NCI-H128 (cell line): ENCODE results near the gene TIMM44.
A peak's percentile ranks its signal among the peaks of the same experiment; 100 is the strongest.
"Not testable (repeated sequence)": the region's sequence is repeated elsewhere in the genome, so short reads cannot be mapped to it uniquely, and the experiment has no call there.

Experiments
- DNase-seq: peaks from one replicate; lab custom pipeline; 2025; ENCODE audit not compliant: unreplicated experiment; lab: John Stamatoyannopoulos, UW

TIMM44 gene

DNA sequence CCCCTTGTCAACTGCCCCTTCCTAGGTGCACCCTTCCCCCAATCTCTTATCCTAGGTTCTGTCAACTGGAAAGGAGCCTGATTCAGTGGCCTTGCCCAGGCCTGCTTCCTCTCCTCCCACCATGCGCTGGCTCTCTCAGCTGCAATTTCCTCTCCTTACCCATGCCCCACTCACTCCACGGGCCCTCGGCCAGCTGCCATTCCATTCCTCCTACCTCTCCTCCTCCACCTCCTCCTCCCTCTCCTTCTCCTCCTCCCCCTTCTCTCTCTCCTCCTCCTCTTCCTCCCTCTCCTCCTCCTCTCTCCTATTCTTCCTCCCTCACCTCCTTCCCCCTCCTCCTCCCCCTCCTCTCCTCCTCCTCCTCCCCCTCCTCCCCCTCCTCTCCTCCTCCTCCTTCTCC lies 9.6 kb upstream of the TIMM44 start:
- no peak for DNase-seq

DNA sequence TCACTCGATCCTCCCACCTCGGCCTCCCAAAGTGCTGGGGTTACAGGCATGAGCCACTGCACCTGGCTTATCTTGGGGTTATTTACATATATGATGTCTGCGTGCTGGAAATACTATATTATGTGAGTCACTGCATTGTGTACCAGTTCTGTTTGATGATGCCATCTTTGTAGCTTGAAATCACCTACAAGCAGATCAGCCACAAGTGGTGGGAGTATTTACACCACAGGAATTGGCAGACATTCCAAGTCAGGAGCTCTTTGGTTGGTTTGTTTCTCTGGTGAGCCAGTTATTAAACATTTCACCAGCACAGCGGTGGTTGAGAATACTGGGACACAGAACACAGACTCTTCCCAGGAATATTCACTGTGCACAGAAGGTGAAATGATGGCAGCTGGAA lies 4.5 kb upstream of the TIMM44 start:
- DNase-seq = no peak

DNA sequence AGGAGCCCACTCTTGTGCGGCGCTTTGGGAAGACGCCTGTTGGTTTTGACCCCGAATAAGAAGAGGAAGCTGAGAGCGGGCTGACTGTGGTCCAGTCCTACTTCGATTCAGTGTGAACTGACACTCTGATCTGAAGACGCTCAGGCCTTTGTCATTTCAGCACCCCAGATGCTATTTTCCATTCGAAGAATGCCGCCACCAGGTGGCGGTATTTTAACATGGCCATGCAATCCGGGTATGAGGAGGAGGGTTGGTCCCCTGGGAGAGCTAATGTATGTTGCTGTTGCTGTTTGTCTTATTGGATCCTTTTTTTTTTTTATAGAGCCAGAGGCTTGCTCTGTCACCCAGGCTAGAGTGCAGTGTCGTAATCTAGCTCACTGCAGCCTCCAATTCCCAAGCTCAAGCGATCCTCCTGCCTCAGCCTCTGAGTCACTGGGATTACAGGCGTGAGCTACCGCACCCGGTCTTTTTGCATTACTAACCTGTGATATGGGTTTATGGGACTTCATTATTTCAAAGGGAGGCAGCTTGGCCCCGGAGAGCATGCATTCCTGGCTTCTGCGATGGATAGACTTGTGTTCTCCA lies 803 bp upstream of the TIMM44 start:
- peak; percentile 89 for DNase-seq

DNA sequence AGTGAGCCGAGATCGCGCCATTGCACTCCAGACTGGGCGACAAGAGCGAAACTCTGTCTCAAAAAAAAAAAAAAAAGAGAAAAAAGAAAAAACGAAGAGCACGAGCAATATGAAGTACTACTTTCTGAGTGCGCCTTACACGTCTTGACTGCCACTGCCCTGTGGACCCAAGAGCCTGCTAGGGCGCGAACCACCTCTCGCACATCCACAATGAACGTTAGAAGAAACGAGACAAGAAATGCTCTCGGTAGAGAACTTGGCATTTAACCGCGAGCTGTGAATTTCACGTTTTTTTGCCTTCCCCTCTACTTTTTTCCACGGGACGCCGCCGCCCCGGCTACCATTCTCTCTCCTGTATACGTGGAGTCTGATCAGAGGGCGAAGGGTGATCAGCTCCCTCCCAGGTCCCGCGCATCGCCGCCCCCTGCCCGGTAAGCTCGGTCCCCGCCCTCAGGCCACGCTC lies 454 bp downstream of the TIMM44 start:
- no peak for DNase-seq

DNA sequence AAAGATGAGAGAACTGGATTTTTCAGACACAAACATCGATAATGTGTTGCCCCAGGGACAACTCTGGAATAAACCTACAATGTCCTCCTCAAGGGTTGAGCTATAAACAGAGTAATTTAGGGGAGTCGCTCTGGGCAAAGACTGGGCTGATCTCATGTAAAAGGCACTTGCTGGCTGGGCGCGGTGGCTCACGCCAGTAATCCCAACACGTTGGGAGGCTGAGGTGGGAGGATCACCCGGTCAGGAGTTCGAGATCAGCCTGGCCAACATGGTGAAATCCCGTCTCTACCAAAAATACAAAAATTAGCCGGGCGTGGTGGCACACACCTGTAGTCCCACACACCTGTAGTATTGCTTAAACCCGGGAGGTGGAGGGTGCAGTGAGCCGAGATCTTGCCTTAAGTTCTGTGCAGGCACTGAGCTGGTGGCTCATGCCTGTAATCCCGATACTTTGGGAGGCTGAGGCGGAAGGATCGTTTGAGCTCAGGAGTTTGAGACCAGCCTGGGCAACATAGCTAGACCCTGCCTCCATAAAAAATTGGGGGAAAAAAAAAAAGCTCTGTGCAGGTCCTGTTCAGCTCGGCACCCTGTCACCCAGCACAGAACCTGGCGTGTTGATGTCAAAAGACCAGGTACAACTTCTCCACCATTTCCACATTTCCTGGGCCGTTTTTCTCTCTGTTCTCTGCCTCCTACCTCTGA lies 1.4 kb downstream of the TIMM44 start:
- DNase-seq = no peak

DNA sequence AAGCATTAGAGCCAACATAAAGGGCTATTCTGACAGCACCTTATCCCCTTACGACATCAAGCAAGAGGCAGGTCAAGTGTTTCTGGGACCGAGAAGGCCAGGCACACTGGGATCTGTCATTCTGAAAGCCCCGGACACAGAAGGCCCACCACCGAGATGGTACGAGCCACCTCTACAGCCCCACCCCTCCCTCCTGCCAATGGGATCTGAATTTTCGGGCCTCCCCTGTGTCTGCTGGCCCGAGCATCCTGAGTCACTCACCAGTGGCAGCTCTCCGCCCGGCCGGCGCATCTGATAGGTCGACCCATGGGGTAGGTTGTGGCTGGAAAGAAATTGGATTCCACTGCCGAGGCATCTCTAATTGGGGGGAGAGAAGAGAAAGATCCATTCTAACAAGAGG lies 2.6 kb downstream of the TIMM44 start:
- DNase-seq = no peak

DNA sequence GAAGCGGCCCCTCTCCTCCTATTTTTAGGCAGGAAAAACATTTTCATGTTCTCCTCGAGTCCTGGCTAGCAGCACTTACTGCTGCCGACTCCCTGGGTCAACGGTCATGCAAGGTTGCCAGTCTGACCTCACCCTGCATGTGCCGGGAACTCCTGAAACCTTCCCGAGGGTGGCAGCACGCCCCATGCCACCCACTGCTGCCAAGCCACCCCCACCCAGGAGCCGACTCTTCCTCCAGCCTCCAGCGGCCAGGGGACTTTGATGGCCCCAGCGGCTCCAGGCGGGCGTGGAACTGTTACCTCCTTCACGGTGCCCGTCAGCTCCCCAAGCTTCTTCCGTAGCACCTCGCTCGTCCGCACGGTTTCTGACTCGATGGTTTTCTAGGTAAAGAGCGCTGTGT lies 8.7 kb downstream of the TIMM44 start:
- no peak for DNase-seq

DNA sequence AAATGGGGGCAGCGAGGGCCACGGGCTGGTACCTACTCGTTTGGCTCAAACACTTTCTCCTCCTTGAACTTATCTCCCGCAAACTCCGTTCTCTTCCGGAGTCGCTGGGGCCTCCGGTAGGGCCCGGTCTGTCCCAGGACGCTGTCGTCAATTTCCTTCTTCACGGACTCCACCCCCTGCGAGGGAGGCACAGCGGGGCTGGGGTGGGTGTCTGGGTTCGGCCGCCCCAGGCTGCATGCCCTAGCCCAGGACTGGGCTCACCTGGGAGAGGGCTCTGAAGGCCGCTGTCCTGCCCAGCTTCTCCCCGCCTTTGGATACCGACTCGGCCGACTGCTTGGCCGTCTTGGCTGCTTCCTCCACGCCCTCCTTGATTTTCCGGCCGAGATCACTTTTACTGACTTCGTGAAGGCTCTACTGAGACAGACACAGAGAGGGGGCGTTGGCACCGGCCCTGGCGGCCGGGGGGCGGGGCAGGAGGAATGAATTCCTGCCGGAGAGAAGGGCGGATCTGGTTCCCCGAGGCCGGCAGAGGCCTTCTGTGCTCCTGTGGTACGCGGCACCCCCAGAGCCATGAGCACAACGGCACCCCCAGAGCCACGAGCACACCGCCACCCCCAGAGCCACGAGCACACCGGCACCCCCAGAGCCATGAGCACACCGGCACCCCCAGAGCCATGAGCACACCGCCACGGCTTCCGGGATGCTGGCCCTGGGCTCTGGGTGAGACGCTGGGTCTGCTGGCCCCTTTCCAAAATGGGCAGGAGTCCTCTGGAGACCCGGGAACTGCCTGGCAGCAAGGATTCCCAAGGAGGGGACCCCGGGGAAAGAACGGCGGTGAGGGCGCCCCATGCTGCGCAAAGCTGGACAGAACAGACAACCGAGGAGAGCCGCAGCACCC lies 9.4 kb downstream of the TIMM44 start:
- no peak for DNase-seq

DNA sequence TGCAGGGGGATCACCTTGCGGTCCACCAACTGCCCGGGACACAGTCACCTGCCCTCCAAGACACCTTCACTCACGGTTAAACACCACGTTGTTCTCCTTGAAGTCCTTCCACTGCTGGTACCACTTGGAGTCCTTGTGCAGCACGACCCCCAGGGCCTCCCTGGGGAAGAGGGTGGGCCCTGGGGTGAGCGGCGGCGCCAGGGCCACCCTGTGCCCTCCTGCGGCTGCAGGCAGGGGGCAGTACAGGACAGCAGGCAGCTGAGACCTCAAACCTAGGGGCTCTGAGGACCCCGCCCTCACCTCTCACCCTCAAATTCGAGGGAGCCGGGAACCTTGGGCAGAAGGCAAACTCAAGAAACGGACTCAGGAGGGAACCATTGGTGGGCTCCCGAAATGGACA lies 10.1 kb downstream of the TIMM44 start:
- DNase-seq = no peak

DNA sequence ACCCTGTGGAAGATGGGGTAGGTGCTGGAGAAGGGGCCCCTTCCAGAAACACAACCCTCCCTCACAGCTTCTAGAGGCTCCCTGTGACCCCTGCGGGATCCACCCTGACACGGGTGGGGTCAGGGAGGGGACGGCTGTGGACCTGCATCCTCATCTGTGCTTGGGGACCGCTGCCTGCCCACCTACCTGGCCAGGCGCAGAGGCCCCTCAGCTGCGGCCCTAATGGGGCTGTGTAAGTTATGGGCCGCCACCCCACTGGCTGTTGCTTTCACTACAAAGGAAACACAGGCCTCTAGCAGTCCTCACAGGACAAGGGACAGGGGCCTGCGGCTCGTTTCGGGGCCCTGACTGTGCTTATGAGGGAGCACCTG lies 10.6 kb downstream of the TIMM44 start:
- DNase-seq = no peak

DNA sequence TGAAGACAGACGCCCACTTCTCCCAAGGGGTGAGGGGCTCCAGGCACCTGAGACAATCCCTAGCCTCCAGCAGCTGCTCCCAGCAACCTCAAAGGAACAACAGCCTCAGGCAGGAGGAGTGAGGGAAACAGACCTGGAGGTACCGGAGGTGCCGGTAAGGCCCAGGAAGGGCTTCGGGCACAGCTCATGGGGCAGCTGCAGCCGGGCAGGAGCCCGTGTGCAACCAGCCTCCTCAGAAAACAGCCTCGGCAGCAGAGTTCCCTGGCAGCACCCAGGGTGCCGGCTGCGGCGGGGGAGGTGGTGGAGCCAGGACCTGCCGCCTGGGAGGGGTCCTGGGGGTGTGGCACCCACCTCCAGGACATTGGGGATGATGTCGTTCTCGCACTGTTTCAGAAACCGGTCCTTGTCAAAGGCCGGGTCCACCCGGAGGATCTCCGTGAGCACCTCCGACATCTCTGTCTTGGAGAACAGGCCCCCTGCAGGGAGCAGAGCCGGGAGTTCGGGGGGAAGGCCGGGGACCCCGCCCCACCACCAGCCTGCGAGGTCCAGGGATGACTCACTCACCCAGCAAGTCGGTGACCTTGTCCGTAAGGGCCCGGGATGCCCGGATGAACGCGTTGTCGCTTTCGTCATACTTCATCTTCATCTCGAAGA lies 11.1 kb downstream of the TIMM44 start:
- no peak for DNase-seq

DNA sequence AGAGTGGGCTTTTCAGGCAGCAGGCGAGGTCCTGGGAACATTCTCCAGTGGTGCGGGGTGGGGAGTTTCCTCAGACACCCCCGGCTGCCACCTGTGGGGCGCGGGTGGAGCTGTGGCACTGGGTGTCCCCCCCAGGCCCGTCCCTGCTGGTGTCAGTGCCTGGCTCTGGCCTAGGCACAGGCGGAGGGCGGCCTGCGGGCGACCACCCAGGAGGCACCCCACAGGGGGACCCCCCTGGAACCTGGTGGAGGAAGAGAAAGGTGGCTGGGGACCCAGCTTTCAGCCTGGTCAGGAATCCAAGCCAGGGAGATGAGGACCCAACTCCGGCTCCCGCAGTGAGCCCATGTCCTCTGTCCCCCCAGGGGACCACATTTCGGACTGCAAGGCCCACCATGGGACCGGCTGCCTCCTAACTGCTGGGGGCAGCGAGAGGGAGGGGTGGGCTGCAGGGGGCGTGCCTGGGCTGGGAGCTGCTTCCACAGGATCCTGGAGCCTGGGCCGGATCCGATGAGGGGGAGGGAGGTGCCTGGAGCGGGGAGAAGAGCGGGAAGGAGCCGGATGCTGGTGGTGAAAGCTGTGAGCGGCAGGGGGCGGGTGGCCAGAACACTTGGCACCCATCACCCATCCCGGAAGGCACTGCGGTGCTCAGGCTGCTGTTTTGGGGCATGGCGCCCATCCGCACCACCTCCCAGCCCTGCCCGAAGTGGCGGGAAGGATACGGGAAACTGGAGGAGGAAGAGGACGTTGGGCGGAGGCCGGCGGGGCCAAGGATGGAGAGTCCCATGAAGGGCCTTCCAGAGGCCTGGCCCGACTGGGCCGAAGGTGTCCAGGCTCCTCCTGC lies 12.0 kb downstream of the TIMM44 start:
- no peak for DNase-seq

DNA sequence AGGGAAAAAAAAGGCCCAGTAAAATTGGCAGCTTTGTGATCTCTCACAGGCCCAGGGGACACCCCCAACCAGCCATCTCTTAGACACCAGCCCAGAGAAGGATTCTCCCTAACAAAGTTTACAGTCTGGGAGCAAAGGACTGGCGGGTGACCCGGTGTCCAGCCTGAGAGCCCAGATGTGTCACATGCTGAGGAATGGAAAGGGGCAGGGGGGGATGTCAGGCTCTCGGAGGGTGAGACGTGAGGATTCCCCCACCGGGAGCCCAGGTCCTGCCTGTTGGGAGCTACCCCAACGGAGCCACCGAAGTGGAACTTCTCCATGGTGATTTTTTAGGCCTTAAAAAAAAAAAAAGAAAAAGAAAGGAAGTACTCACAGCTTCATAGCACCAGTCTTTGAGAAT lies 12.7 kb downstream of the TIMM44 start:
- DNase-seq = no peak

DNA sequence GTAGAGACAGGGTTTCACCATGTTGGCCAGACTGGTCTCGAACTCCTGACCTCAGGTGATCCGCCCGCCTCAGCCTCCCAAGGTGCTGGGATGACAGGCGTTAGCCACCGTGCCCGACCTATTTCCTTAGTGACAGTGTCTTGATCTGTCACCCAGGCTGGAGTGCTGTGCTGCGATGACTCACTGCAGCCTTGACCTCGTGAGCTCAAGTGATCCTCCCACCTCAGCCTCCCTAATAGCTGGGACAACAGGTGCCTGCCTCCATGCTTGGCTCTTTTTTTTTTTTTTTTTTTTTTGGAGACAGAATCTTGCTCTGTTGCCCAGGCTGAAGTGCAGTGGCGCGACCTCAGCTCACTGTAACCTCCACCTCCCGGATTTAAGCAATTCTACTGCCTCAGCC lies 13.4 kb downstream of the TIMM44 start:
- DNase-seq = not testable (repeated sequence)

DNA sequence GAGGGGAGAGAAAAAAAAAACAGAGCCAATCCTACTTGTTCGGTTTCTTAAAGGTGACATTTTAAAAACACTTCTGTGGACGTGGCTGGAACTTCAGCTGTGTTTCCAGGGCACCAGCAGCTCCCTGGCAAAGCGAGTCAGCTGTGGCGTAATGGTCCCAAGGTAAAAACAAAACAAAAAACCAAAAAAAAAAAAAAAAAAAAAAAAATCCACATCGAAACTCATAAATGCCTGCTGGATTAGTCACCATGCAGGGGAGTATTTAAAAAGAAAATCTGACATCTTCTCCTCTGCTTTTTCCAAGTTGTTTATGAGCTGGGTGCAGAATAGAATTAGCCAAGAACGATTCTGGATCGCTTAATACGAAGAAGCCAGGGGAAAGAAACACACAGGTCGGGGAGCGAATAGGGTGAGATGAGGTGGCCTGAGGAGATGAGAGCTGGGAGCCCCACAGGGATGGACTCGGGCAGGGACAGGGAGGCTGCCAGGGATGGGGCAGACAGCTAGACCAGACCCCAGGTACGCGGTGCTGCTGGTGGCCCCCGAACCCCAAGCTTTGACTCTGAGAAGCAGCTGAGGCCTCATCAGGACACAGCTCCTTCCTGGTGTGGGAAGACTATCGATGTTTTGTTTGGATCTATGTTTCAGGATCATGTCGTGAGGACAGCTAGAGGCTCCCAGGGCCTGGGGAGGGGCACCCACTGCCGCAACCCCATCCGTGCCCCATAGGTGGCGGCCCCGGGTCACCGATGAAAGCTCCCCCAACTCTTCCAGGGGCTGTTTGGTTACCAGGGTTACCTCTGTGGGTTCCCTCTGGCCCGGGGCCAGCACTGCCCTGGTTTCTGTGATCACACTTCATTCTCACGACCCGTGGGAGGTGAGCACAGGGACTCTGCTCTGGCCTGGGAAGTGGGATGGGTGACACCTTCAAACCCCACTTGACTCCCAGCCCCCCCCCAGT lies 14.4 kb downstream of the TIMM44 start:
- no peak for DNase-seq

DNA sequence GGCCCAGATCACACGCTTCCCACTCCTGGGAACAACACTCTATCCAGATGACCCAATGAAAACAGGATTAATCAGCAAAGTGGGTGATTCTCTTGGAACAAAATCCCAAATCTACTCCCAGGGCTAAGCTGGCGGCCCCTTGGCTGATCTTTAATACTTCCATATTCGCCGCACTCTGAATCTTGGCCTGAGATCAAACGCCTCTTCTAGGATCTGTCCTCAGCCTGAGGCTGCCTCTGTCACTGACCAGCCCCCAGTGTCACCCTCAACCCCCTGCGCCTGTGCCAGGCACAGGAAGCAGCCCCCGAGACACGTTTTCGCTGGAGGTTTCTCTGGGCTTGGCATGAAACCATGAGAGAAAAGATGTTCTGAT lies 15.1 kb downstream of the TIMM44 start:
- no peak for DNase-seq

DNA sequence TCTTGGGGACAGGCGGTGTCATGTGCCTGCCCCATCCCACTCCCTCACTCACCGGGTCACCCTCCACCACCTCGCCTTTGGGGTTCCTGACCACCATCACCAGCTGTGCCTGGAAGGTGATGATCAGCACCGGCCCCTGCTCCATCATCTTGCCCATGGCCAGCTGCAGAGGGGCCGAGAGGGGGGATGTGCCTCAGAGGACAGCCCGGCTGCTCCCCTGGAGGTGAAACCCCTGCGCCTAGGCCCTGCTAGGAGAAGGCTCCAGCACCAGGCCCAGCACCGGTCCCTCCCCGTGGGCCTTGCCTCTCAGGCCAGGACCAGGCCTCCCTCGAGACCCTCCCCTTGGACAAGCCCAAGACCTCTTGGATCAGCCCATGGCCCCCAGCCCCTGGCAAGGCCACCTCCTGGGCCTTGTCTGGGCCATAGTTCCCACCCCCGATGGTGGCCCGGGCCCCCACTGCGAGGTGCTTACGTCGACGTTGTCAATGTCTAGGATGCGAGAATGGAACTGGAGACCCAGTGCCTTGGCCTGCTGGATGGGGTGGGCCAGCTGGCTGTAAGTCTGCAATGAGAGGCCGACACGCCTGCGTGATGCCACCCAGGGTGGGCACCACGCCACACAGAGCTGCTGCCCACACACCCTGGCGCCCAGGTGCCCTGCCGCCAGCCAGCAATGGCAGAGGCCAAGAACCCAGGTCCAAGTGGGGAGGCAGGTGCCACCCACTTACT lies 15.7 kb downstream of the TIMM44 start:
- DNase-seq = no peak

DNA sequence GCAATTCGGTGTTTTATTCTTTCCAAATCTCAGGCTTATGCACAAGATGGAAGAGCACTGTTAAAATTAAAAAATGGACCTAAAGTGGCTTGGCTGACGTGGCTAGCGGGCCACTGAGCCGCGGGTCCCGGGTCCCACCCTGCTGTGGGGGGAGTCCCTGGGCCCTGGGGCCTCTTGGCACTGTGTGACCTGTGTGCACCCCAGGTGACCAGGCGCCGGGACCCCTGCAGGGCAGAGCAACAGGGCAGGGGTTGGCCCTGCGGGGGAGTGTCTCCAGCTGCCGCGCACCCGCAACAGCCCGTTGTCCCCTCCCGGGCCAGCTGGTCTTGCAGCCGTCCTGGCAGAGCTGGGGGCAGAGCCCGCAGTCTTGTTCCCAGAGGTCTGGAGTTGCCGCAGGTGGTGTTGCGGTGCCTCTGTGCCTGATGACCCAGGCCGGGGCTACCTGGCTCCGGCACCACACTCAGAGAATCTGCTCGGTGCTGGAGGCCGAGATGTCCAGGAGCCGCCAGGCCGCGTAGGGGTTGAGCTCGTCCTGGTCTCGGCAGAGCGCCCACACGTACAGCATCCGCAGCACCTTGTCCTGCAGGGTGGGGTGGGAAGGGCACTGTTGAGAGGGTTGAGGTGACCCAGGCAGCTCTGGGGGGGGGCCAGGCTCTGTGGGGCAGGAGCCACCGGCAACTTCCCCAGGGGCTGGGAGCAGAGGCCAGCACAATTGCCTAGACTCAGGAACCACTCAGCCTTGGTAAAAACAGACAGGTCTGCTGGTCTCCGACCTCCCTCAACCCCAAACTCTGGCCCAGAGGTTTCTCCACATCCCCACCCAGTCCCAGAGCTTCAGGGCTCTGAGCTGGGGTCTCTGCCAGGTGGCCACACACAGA lies 16.5 kb downstream of the TIMM44 start:
- no peak for DNase-seq
